Measurements from ENCODE around the gene LEMD3. TPM values are rescaled to one million over a fixed set of nuclear protein-coding genes. Genes with fewer than 3 reads are reported as not detected.

LEMD3 gene
- total and polyA plus RNA-seq, 8 donors, result 5.5 to 21.2 (median 13.0) TPM

DNA sequence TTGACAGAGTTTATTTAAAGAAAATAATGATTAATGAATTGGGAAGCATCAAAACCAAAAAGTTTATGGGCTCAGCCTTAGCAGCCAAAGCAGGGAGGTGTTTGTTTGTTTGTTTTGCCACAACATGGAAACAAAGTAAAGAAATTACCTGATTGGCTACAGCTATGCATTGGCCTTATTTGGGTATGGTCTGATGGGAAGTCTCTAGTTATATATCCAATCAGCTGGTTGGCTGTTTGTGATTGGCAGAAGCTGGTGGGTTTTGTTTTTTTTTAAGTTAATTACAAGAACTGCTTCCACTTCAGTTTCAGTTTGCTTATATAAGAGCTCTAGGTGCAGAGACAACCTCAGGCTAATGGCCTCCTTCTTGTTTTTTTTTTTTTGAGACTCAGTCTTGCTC lies 4.6 kb upstream of the LEMD3 start:
- TF ChIP-seq, protein P1, sequence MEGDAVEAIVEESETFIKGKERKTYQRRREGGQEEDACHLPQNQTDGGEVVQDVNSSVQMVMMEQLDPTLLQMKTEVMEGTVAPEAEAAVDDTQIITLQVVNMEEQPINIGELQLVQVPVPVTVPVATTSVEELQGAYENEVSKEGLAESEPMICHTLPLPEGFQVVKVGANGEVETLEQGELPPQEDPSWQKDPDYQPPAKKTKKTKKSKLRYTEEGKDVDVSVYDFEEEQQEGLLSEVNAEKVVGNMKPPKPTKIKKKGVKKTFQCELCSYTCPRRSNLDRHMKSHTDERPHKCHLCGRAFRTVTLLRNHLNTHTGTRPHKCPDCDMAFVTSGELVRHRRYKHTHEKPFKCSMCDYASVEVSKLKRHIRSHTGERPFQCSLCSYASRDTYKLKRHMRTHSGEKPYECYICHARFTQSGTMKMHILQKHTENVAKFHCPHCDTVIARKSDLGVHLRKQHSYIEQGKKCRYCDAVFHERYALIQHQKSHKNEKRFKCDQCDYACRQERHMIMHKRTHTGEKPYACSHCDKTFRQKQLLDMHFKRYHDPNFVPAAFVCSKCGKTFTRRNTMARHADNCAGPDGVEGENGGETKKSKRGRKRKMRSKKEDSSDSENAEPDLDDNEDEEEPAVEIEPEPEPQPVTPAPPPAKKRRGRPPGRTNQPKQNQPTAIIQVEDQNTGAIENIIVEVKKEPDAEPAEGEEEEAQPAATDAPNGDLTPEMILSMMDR (IDR thresholded peaks at IDR 0.05), result no peak
- Histone ChIP-seq H3K27me3 (no peaks in the 10 kb centered on the region), H3K4me3 (no peak overlapping the region), H3K4me1 (peaks cover 0 to 6% (median 0%) of the 10 kb centered on the region in 3 donors), H3K36me3 (no peaks in the 10 kb centered on the region), H3K27ac (no peak overlapping the region), H3K9me3 (no peaks in the 10 kb centered on the region)
- intact Hi-C loops (cut with DNase I), result no loop called here
- ATAC-seq, result no peak
- FAIRE-seq, result no peak
- no peak for DNase-seq

DNA sequence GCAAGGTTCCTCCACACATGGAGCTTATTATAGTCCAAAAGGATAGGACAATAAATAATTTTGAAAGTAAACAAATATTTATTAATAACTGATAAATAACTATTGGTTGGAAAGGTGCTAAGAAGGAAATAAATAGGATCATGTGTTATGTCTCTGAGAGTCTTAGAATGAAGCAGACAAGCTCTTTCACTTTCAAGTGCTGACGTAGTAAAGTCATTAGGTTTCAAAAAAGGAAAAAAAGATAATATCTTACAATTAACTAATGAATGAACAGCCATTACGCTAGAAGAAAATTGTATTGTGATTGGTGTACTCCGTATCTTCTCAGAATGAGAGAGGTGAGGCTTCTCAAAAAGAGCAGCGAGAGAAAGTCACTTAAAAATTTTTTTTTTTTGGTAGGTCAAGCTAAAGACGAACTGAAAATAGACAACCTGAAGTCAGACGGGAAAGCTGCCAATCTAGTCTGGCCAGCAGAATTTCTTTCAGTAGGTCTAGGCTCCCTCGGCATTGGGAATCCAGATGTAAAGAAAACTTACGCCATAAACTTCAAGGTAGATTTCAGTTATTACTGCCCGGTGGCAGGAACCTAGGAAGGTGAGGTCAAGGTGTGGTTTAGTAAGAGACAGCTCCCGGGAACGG lies 583 bp upstream of the LEMD3 start:
- Histone ChIP-seq H3K9me3 (no peaks in the 10 kb centered on the region), H3K27me3 (no peaks in the 10 kb centered on the region), H3K4me1 (peaks cover 20 to 33% (median 20%) of the 10 kb centered on the region in 3 donors), H3K27ac (peak overlapping the region; percentile 95 to 98 (median 96)), H3K4me3 (peak overlapping the region; percentile 82 to 99 (median 94)), H3K36me3 (no peaks in the 10 kb centered on the region)
- DNase-seq (no peak), FAIRE-seq (no peak), ATAC-seq (peak in 1 of 4 donors; percentile 3)
- TF ChIP-seq, protein P1 (IDR thresholded peaks at IDR 0.05), result no peak
- intact Hi-C loops (cut with DNase I), result no loop called here
- 5% methylated on average over 11 of the region's 11 CpGs for WGBS, 2 donors

DNA sequence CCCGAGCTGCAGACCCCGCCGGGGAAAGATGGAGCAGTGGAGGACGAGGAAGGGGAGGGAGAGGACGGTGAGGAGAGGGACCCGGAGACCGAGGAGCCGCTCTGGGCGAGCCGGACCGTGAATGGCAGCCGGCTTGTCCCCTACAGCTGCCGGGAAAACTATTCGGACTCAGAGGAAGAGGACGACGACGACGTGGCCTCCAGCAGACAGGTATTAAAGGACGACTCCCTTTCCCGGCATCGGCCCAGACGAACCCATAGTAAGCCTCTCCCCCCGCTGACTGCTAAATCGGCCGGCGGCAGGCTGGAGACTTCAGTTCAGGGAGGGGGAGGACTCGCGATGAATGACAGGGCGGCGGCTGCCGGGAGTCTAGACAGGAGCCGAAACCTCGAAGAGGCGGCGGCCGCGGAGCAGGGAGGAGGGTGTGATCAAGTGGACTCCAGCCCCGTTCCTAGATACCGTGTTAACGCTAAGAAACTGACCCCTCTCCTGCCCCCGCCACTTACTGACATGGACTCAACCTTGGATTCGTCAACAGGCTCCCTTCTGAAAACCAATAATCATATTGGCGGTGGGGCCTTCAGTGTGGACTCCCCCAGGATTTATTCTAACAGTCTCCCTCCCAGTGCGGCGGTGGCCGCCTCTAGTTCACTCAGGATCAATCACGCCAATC lies 962 bp downstream of the LEMD3 start:
- intact Hi-C loops (cut with DNase I), result no loop called here
- Histone ChIP-seq H3K9me3 (no peaks in the 10 kb centered on the region), H3K4me1 (peaks cover 21 to 46% (median 26%) of the 10 kb centered on the region in 3 donors), H3K4me3 (peak overlapping the region; percentile 82 to 99 (median 94)), H3K27ac (peak overlapping the region; percentile 95 to 98 (median 96)), H3K27me3 (no peaks in the 10 kb centered on the region), H3K36me3 (no peaks in the 10 kb centered on the region)
- peak; percentile 47 to 67 (median 58) for ATAC-seq
- 0% methylated on average over 47 of the region's 47 CpGs for WGBS, 2 donors
- DNase-seq, result peak; percentile 43 to 87 (median 68)
- TF ChIP-seq, protein P1 (IDR thresholded peaks at IDR 0.05), result no peak
- FAIRE-seq, result no peak

DNA sequence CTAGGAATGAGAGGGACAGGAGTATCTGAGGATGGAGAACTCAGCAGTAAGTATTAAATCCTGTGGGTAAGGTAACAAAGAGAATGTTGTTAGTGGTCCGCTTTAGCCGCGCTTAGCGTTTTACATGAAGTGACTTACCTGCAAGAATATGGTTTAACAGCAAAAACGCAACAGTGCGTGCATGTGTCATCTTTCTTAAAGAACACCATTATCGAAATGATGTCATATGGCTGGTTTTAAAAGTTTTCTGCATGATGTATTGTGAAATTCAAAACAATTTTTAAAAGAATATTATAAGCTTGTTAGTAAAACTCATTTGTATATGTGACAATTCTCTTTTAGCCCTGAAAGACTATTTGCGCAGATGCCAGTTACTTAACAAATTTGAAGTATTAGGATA lies 1.7 kb downstream of the LEMD3 start:
- intact Hi-C loops (cut with DNase I), result no loop called here
- FAIRE-seq (no peak), DNase-seq (no peak)

More for the DNA sequence above, 1.7 kb downstream of the LEMD3 start:
- 16 to 26% methylated on average over 8 of the region's 8 CpGs for WGBS, 2 donors
- ATAC-seq, result no peak
- Histone ChIP-seq H3K36me3 (no peaks in the 10 kb centered on the region), H3K9me3 (no peaks in the 10 kb centered on the region), H3K4me3 (peak overlapping the region; percentile 82 to 99 (median 94)), H3K27me3 (no peaks in the 10 kb centered on the region), H3K27ac (no peak overlapping the region), H3K4me1 (peaks cover 21 to 51% (median 26%) of the 10 kb centered on the region in 3 donors)
- TF ChIP-seq, protein P1 (IDR thresholded peaks at IDR 0.05), result no peak
